DMS79 treated with DMSO at 0.1 percent for 48 hours (cell line): ENCODE measurements around the gene GANAB.
"Not testable (repeated sequence)": the region's sequence is repeated elsewhere in the genome, so short reads cannot be mapped to it uniquely, and the experiment has no call there.

Source experiments
- DNase-seq: peaks from one replicate; lab custom pipeline; 2025; lab: John Stamatoyannopoulos, UW

GANAB gene

DNA sequence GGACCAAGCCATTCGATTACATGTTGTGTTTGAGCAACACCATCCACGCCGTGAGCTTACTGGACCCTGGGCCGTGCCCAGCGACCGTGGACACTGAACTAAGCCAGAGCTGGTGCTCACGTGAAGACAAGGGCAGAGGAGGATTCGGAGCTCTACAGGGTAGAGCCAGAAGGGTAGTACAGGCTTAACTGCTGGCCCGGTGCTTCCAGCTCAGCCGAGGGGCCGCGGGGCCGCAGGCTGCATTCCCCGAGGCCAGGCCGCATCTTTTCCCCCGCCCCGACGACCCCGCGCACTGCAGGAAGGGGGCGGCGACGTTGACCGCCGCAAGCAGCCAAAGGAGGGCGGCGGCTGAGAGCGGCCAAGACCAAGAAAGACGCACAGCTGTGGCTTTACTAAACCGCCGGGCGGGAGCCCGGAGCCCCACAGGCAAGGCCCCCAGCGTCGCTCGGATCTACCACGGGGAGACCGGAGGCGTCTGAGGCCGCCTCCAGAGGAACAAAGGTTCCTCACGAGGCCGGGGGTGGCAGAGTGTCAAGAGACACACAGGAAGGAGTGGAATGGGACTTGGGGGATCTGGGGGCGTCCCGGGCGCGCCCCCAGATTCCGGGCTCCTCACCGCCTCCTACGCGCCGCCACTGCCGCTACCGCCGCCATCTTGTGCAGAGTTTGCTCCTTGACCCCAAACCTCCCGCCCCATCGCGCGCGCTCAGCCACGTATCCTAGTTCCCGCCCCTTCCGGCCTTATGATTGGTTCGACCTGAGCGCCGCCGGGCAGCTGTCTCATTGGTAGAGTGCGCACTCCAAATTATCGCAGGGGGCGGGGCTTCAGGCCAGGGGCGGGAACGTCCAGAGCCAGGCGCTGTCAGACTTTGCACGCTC, at the start of gene GANAB:
GANAB (minus strand) TSS at position 668 of the 879 bp plus-strand sequence; CDS start at position 654, 14 bp downstream.
- DNase-seq, result peak; percentile 96

DNA sequence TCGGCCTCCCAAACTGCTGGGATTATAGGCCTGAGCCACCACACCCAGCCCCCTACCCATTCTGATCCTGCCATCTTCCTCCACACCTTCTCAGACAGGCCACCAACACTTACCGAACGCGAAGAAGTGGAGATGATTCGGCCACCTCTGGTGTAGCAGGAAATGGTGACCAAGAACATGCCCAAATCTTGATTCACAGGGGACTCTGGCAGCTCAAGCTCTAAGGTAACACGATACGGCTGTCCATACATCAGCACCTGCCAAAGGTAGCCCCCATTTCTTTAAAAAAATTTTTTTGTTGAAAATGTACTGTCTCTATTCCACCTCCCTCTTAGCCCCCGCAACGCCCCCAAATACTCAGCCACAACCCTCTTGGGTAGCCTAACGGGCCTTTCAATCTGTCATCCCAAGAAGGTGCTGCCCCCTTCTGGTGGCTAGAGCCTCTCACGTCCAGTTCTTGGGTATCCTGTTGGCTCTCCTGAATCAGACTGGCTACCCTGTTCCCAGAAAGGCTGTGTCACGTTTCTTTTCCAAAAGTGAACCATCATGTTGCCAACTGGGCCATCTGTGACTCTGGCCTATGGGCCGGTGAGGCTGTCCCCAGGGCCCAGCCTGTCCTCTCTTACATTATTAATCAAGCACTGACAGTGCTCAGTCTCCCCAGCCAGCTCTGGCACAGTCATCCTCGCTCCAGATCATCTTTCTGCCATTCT, 48.2 kb upstream of the GANAB start:
- DNase-seq, result peak; percentile 11

- DNase-seq, result not testable (repeated sequence)
Observed at GRCh38 chr11:62693624-62694023, 47.2 kb upstream of the GANAB start.

DNA sequence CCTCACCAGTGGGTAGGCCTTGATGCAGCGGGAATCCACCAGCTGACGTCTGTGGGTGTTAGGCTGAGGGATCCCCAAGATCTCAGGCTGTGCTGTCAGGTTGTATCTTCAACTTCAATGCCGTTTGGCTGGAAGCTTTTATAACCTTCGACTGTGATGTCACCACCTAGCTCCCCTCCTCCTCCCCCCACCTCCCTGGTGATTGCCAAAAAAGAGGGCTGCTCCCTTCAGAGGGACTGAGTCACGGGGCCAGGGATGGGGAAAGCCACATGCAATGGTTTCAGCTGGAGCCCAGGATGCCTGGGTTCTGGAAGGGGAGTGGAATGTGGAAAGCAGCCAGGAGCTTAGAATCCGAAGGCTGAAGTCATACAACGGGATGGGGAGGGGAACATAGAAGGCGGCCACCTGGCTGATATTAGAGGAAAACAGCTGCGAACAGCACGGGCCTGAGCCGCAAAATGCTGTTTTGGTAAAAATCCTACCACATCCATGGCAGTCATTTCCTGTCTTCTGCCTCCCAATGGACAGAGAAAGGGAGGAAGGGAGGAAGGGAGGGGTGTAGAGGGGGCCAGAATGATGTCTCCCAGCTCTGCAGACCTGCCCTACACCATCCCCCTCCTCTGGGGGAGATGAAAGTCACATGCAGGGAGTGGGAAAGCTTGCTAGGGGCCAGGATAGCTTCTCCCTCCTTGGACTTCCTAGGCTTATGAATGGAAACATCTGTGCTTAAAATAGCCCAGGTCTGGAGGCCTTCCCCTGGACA, 43.2 kb upstream of the GANAB start, which contains the start of gene LRRN4CL:
LRRN4CL (minus strand) TSS at position 110 of the 763 bp plus-strand sequence. CDS start 1,022 bp downstream, outside the sequence.
- DNase-seq, result no peak

- no peak for DNase-seq
Observed at GRCh38 chr11:62688491-62688890, 42.1 kb upstream of the GANAB start.

DNA sequence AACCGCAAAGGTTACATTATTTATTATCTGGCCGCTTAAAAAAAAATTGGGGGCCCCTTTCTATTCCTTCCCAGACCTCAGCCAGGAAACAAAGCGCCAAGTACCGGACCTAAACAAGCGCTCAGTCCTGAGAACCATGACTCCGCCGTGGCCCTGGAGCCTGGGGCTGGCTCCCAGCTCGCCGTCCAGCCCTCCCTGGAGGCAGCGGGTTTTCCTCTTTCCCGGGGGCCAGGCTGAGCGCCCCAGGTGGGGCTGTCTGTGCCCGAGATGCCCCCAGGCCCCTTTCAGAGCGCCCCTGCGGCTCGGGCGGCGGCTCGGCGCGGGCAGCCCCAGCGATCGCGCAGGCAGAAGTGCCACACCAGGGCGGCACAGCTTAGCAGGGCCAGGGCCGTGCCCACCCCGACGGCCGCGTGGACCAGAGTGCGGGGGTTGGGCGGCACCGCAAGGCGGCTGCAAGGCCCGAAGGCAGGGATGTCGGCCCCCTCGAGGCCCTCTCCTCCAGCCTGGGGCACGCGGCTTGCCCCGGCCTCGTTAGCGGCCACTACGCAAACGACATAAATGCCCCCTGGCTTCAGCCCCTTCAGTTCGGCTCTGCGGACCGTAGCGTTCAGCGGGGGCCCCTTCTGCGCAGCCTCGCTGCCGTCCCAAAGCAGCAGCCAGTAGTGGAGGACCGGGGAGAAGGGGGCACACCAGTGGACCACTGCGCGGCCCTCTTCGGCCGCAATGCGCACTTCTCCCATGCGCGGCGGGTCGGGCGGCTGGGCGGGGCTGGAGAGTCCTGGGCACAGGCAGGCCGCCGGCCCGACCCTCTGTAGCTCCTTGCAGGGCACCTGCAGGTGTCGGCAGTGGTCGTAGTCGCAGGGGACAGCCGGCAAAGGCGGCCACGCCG, 41.3 kb upstream of the GANAB start:
- DNase-seq, result no peak

DNA sequence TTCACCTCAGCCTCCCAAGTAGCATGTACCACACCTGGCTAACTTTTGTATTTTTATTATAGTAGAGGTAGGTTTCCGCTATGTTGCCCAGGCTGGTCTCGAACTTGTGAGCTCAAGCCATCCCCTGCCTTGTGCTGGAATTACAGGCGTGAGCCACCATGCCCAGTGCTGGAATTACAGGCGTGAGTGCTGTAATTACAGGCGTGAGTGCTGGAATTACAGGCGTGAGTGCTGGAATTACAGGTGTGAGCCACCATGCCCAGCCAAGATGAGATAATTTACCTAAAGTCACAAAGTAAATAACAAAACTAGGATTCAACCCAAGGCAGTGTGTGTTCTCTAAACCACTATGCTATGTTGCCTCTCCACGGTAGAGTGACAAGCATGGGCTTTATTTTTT, 36.1 kb upstream of the GANAB start:
- no peak for DNase-seq

DNA sequence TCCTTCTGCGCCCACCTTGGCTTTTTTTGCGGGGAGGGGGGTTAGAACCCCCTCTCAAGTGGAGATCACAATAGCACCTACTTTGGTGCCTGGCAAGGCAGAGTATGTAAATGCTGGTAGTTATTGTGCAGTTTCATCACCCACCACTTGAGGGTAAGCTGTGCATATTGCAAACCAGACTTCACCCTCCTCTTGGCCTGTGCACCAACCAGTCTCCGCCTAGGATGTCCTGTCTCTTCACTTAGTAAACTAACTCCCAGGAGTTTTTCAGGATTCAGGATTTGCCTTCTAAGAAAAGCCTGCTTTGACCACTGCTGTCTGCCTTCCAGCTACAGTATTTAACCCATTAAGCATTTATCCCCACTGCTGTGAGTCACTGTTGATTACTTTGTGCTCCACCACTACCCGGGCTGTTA, 34.4 kb upstream of the GANAB start:
- DNase-seq, result peak; percentile 6

- peak; percentile 84 for DNase-seq
Observed at GRCh38 chr11:62678770-62679696, 32.6 kb upstream of the GANAB start, which contains the start of gene UBXN1. UBXN1 (minus strand) TSS chr11:62679073; CDS start chr11:62678923, 150 bp downstream.

GRCh38 chr11:62678433-62678769, 32.0 kb upstream of the GANAB start:
- DNase-seq, result no peak

DNA sequence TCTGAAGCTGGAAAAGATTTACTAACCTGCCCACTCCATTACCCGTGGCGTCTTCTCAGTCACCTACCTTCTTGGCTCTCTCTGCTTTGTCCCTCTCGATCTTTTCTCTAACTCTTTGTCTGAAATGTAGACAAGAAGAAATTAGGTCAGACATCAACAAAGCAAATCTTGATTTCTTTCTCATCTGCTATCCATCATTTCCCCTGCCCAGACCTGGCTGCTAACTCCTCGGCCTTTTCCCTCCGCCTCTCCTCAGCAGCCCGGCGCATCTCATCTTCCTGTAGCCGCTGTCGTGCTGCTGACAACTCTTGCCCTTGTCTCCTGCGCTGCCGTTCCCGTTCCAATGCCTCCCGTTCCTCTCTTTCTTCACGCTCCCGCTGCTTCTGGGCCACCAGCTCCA, 31.3 kb upstream of the GANAB start:
- DNase-seq, result no peak

- DNase-seq, result no peak
Observed at GRCh38 chr11:62677156-62677555, 30.7 kb upstream of the GANAB start.

- no peak for DNase-seq
Observed at GRCh38 chr11:62676698-62677097, 30.3 kb upstream of the GANAB start.

- DNase-seq, result not testable (repeated sequence)
Observed at GRCh38 chr11:62675415-62675814, 29.0 kb upstream of the GANAB start.

GRCh38 chr11:62673196-62673525, 26.7 kb upstream of the GANAB start:
- DNase-seq, result no peak

DNA sequence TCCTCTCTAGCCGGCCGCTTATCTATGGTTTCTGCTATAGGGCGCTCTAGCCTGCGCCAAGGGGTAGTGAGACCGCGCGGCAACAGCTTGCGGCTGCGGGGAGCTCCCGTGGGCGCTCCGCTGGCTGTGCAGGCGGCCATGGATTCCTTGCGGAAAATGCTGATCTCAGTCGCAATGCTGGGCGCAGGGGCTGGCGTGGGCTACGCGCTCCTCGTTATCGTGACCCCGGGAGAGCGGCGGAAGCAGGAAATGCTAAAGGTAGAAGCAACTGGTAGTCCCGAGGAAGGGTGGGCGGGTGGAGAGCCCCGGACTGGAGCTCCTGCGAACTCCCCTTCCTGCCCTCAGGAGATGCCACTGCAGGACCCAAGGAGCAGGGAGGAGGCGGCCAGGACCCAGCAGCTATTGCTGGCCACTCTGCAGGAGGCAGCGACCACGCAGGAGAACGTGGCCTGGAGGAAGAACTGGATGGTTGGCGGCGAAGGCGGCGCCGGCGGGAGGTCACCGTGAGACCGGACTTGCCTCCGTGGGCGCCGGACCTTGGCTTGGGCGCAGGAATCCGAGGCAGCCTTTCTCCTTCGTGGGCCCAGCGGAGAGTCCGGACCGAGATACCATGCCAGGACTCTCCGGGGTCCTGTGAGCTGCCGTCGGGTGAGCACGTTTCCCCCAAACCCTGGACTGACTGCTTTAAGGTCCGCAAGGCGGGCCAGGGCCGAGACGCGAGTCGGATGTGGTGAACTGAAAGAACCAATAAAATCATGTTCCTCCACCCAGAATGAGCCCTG, 25.4 kb upstream of the GANAB start, which contains the start of the genes LBHD1 and UQCC3:
LBHD1 (minus strand) TSS at position 660 of the 782 bp plus-strand sequence. CDS start 2,236 bp downstream, outside the sequence.
UQCC3 (plus strand) TSS at position 66 of the 782 bp plus-strand sequence; CDS start at position 139, 73 bp downstream.
- DNase-seq, result peak; percentile 95

DNA sequence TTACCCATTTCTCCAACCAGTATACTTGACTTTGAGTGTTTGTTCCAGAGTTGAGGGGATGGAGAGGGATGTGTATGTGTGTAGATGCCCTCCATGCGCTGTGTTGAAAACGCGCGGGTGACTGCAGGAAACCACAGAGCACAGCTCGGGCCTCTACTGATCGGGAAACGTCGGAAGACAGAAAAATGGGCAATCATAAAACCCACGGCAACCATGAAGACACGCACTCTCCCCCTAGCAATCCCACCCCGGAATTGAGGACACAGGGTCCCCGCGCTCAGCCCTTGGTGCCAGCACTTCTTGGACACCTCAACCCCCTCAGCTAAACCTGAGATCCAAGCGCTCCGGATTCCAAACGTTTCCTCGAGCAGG, 24.8 kb upstream of the GANAB start:
- DNase-seq, result no peak

- no peak for DNase-seq
Observed at GRCh38 chr11:62669420-62670161, 23.2 kb upstream of the GANAB start.
